Parathyroid adenoma (tissue), 2 donors: Measurements from ENCODE around the gene SPAG6.
"Not testable (repeated sequence)": the region's sequence is repeated elsewhere in the genome, so short reads cannot be mapped to it uniquely, and the experiment has no call there.

Experiments
- H2AFZ ChIP-seq: fragments of 300-600 bp; sonication (generic); one replicate; pipeline ENCODE4 v1.7.0; 2017; ENCODE audit warnings: antibody characterized with exemption, mild to moderate bottlenecking
- H3K27ac ChIP-seq: fragments of 300-600 bp; sonication (generic); one replicate; pipeline ENCODE4 v1.7.0; 2017
- H3K27me3 ChIP-seq: fragments of 300-600 bp; sonication (generic); one replicate; pipeline ENCODE4 v1.7.0; 2017; ENCODE audit warnings: low read length; ENCODE audit not compliant: control insufficient read depth, insufficient read depth
- H3K36me3 ChIP-seq: fragments of 300-600 bp; sonication (generic); one replicate; pipeline ENCODE4 v1.7.0; 2017; ENCODE audit warnings: low read length; ENCODE audit not compliant: control insufficient read depth, insufficient read depth
- H3K4me1 ChIP-seq: fragments of 300-600 bp; sonication (generic); one replicate; pipeline ENCODE4 v1.7.0; 2017; ENCODE audit warnings: control low read depth
- H3K4me2 ChIP-seq: fragments of 300-600 bp; sonication (generic); one replicate; pipeline ENCODE4 v1.7.0; 2017; ENCODE audit warnings: low read length
- H3K4me3 ChIP-seq: fragments of 300-600 bp; sonication (generic); one replicate; pipeline ENCODE4 v1.7.0; 2017; ENCODE audit warnings: low read depth, low read length
- H3K79me2 ChIP-seq: fragments of 300-600 bp; sonication (generic); one replicate; pipeline ENCODE4 v1.7.0; 2017; ENCODE audit warnings: control low read depth
- H3K9ac ChIP-seq: fragments of 300-600 bp; sonication (generic); one replicate; pipeline ENCODE4 v1.7.0; 2017; ENCODE audit warnings: mild to moderate bottlenecking
- H3K9me3 ChIP-seq: fragments of 300-600 bp; sonication (generic); one replicate; pipeline ENCODE4 v1.7.0; 2017; ENCODE audit warnings: low read length; ENCODE audit not compliant: control insufficient read depth
- TF ChIP-seq, protein P1 (sequence below): fragments of 300-600 bp; sonication (generic); IDR thresholded peaks from one replicate; pipeline ENCODE4 v1.7.0; 2017; ENCODE audit warnings: antibody characterized with exemption, mild to moderate bottlenecking
- donor health status: primary hyperparathyroidism.

The SPAG6 gene

DNA sequence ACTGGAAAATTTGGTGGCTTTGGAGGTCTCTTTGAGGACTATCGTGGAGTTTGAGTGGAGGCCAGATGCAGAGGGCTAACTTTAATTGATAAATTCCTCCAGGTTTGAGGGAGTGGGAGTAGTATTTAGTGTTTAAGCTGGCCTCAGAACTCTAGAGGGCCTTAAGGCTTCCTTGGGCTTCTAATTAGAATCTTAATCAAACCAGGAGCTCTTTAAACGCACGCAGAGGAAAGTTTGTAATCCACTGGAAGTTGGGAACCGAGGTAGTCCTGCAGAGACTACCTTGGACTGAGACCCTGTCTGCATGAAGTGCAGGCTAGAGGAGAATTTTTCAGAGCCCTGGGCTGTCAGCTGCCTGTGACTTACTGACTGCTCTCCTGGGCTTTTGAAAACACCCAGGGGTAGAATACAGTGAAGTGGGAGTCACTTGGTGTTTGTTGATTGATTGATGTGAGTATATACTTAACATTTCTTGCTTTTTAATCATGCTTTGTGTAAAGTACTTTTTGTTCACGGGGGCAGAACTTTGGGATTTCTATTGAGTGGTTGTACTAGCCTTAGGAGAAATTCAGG, 5.9 kb downstream of the SPAG6 start:
- H3K36me3 ChIP-seq, result no peaks in the 10 kb centered on the region
- no peaks in the 10 kb centered on the region for H3K27me3 ChIP-seq
- no peak overlapping the region for H3K27ac ChIP-seq
- H3K4me1 ChIP-seq, result no peaks in the 10 kb centered on the region
- H3K9ac ChIP-seq, result no peak overlapping the region
- H2AFZ ChIP-seq, result no peak overlapping the region
- no peaks in the 10 kb centered on the region for H3K79me2 ChIP-seq
- TF ChIP-seq, protein P1, sequence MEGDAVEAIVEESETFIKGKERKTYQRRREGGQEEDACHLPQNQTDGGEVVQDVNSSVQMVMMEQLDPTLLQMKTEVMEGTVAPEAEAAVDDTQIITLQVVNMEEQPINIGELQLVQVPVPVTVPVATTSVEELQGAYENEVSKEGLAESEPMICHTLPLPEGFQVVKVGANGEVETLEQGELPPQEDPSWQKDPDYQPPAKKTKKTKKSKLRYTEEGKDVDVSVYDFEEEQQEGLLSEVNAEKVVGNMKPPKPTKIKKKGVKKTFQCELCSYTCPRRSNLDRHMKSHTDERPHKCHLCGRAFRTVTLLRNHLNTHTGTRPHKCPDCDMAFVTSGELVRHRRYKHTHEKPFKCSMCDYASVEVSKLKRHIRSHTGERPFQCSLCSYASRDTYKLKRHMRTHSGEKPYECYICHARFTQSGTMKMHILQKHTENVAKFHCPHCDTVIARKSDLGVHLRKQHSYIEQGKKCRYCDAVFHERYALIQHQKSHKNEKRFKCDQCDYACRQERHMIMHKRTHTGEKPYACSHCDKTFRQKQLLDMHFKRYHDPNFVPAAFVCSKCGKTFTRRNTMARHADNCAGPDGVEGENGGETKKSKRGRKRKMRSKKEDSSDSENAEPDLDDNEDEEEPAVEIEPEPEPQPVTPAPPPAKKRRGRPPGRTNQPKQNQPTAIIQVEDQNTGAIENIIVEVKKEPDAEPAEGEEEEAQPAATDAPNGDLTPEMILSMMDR, result no peak
- H3K9me3 ChIP-seq, result no peaks in the 10 kb centered on the region
- no peak overlapping the region for H3K4me3 ChIP-seq
- H3K4me2 ChIP-seq, result no peak overlapping the region

DNA sequence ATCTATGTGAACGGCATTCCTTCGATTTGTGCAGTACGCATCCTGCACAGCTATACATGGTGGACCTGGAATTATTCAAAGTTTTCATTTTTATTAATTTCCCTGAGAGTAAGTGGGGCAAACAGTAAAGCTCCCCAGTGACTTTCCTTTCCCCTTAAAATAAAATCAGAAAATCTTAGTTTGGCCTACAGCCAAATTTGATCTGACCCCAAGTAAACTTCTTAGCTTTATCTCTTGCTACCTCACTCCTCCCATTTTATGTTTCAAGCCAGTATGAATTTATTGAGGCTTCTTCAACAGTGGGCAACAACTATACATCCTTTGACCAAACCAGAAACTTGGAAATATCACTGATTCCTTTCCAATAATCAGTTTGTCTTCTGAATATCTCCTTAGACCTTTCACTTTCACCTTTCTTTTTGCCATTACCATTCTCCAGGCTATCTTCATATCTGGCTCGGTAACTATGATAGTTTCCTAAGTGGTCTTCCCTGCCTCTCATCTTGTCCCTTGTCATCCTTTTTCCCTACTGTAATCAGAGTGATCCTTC, 11.1 kb downstream of the SPAG6 start:
- Histone ChIP-seq H2AFZ (no peak overlapping the region), H3K36me3 (no peaks in the 10 kb centered on the region), H3K4me2 (no peak overlapping the region), H3K4me1 (no peaks in the 10 kb centered on the region), H3K79me2 (no peaks in the 10 kb centered on the region), H3K27me3 (no peaks in the 10 kb centered on the region), H3K9me3 (no peaks in the 10 kb centered on the region), H3K9ac (no peak overlapping the region), H3K4me3 (no peak overlapping the region), H3K27ac (no peak overlapping the region)
- TF ChIP-seq, protein P1, result no peak

DNA sequence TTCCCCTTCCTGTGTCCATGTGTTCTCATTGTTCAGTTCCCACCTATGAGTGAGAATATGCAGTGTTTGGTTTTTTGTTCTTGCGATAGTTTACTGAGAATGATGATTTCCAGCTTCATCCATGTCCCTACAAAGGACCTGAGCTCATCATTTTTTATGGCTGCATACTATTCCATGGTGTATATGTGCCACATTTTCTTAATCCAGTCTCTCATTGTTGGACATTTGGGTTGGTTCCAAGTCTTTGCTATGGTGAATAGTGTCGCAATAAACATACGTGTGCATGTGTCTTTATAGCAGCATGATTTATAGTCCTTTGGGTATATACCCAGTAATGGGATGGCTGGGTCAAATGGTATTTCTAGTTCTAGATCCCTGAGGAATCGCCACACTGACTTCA, 12.5 kb downstream of the SPAG6 start:
- not testable (repeated sequence) for H3K9ac ChIP-seq

DNA sequence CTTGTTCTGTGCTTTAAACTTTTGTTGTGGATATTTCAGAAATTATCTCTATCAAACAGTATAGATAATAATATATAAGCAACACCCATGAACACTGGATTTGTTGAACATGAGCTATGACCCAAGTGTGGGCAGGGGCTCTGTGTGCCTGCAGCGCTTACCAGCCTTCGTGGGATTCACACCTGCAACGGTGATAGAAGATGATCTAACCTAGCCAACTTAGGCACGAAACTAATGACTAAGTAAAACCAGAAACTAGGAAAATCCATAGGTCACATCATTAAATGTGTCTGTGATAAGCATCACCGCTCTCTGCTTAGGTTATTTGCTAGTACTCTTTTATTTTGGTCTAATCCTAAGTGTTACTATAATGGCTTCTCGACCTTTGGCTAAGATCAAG, 18.0 kb downstream of the SPAG6 start:
- no peak overlapping the region for H3K4me2 ChIP-seq
- H3K4me3 ChIP-seq, result no peak overlapping the region
- no peaks in the 10 kb centered on the region for H3K4me1 ChIP-seq
- H3K27ac ChIP-seq, result no peak overlapping the region
- TF ChIP-seq, protein P1, result no peak
- no peaks in the 10 kb centered on the region for H3K79me2 ChIP-seq
- no peaks in the 10 kb centered on the region for H3K27me3 ChIP-seq
- no peak overlapping the region for H3K9ac ChIP-seq
- no peak overlapping the region for H2AFZ ChIP-seq
- H3K9me3 ChIP-seq, result no peaks in the 10 kb centered on the region
- no peaks in the 10 kb centered on the region for H3K36me3 ChIP-seq

More for the DNA sequence above, 12.5 kb downstream of the SPAG6 start:
- not testable (repeated sequence) for H2AFZ ChIP-seq, H3K9me3 ChIP-seq, H3K4me2 ChIP-seq, H3K36me3 ChIP-seq, H3K4me3 ChIP-seq, H3K27ac ChIP-seq, H3K27me3 ChIP-seq, H3K79me2 ChIP-seq, H3K4me1 ChIP-seq

DNA sequence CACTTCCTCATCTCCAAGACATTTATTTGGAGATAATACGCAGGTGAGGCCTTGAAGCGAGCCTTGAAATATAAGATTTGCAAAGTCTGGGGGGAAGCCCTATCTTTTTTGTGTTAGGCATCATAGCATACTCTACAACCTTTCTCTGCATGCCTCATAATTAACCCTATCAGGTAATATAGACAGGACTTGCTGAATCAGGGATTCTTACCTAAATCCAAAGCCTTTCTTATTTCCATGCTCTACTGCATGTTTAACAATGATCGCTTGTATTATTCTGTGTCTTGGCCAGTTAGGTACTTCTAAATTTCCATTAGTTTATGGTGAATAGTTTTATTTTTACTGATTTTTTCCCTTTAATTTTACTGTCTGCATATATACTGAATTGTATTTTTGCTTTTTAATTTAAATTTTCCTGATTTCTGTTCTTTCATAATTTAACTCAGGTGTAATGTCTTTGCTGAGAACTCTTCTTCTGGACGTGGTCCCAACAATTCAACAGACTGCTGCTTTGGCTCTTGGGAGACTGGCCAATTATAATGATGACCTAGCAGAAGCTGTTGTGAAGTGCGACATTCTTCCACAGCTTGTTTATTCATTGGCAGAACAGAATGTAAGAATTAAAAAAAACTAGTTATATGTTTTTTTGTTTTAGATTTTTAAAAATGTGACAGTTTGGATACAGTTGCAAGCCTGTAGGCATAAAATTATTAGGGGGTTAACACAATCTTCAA, 19.3 kb downstream of the SPAG6 start:
- Histone ChIP-seq H3K4me2 (no peak overlapping the region), H3K27ac (no peak overlapping the region), H3K79me2 (no peaks in the 10 kb centered on the region), H3K36me3 (no peaks in the 10 kb centered on the region), H3K27me3 (no peaks in the 10 kb centered on the region), H3K9me3 (no peaks in the 10 kb centered on the region), H3K9ac (no peak overlapping the region), H3K4me3 (no peak overlapping the region), H3K4me1 (no peaks in the 10 kb centered on the region), H2AFZ (no peak overlapping the region)
- TF ChIP-seq, protein P1, result no peak
